H9 (cell line): ENCODE data around the gene IGFBP7. TPM values are rescaled to one million over a fixed set of nuclear protein-coding genes. Genes with fewer than 3 reads are reported as not detected.

Experiments
- DNase-seq: peaks from one replicate; pipeline ENCODE4 v3.0.0-alpha.2; 2017
- H2AFZ ChIP-seq: one replicate; pipeline ENCODE4 v1.6.1; 2013; ENCODE audit warnings: mild to moderate bottlenecking, low read length, control low read depth, moderate library complexity
- H2AK5ac ChIP-seq: 2 replicates; pipeline ENCODE4 v1.6.1; 2013; ENCODE audit warnings: low read length, control low read depth, mixed read lengths; ENCODE audit not compliant: insufficient read length
- H2BK120ac ChIP-seq: one replicate; pipeline ENCODE4 v1.6.1; 2013; ENCODE audit warnings: low read depth, mild to moderate bottlenecking, low read length, control low read depth, inconsistent platforms; ENCODE audit not compliant: poor library complexity, severe bottlenecking
- H2BK12ac ChIP-seq: 2 replicates; pipeline ENCODE4 v1.6.1; 2013; ENCODE audit warnings: low read length, control low read depth, mixed read lengths, low read depth; ENCODE audit not compliant: insufficient read length
- H2BK15ac ChIP-seq: 2 replicates; pipeline ENCODE4 v1.6.1; 2013; ENCODE audit warnings: low read depth, low read length, control low read depth
- H2BK20ac ChIP-seq: one replicate; pipeline ENCODE4 v1.6.1; 2013; ENCODE audit warnings: low read depth, mild to moderate bottlenecking, low read length, control low read depth, inconsistent platforms; ENCODE audit not compliant: poor library complexity, severe bottlenecking
- H2BK5ac ChIP-seq: 2 replicates; pipeline ENCODE4 v1.6.1; 2013; ENCODE audit warnings: low read length, control low read depth, mixed read lengths; ENCODE audit not compliant: insufficient read length
- H3K14ac ChIP-seq: 2 replicates; pipeline ENCODE4 v1.6.1; 2013; ENCODE audit warnings: low read length, control low read depth; ENCODE audit not compliant: insufficient read depth
- H3K18ac ChIP-seq: 2 replicates; pipeline ENCODE4 v1.6.1; 2013; ENCODE audit warnings: low read depth, mild to moderate bottlenecking, mixed read lengths, low read length, control low read depth; ENCODE audit not compliant: insufficient read length
- H3K23ac ChIP-seq: 2 replicates; pipeline ENCODE4 v1.6.1; 2013; ENCODE audit warnings: low read length, control low read depth, mixed read lengths, low read depth; ENCODE audit not compliant: insufficient read length
- H3K23me2 ChIP-seq: 2 replicates; pipeline ENCODE4 v1.6.1; 2013; ENCODE audit warnings: low read depth, mild to moderate bottlenecking, mixed read lengths, low read length, control low read depth; ENCODE audit not compliant: insufficient read length, poor library complexity, severe bottlenecking
- H3K27ac ChIP-seq: 2 replicates; pipeline ENCODE4 v1.5.1; 2013; ENCODE audit warnings: low read length, control low read depth, mixed read lengths, low read depth; ENCODE audit not compliant: insufficient read length
- H3K27me3 ChIP-seq: 2 replicates; pipeline ENCODE4 v1.6.1; 2013; ENCODE audit warnings: low read length, control low read depth, inconsistent platforms; ENCODE audit not compliant: insufficient read depth
- H3K4ac ChIP-seq: 2 replicates; pipeline ENCODE4 v1.6.1; 2013; ENCODE audit warnings: low read depth, mild to moderate bottlenecking, control low read depth, inconsistent platforms, low read length, moderate library complexity
- H3K4me1 ChIP-seq: 2 replicates; pipeline ENCODE4 v1.6.1; 2013; ENCODE audit warnings: low read length, control low read depth, inconsistent platforms; ENCODE audit not compliant: insufficient read depth
- H3K4me2 ChIP-seq: 2 replicates; pipeline ENCODE4 v1.6.1; 2013; ENCODE audit warnings: low read length, control low read depth, mixed read lengths; ENCODE audit not compliant: insufficient read length, insufficient read depth
- H3K56ac ChIP-seq: 2 replicates; pipeline ENCODE4 v1.6.1; 2013; ENCODE audit warnings: low read depth, mild to moderate bottlenecking, mixed read lengths, low read length, control low read depth; ENCODE audit not compliant: insufficient read length
- H3K79me1 ChIP-seq: 2 replicates; pipeline ENCODE4 v1.6.1; 2013; ENCODE audit warnings: low read depth, mild to moderate bottlenecking, moderate library complexity, low read length, control low read depth, inconsistent platforms; ENCODE audit not compliant: insufficient read depth, poor library complexity, severe bottlenecking
- H3K79me2 ChIP-seq: 2 replicates; pipeline ENCODE4 v1.6.1; 2013; ENCODE audit warnings: low read length, control low read depth, inconsistent platforms; ENCODE audit not compliant: insufficient read depth
- H3K9ac ChIP-seq: 2 replicates; pipeline ENCODE4 v1.6.1; 2013; ENCODE audit warnings: low read length, control low read depth, mixed read lengths; ENCODE audit not compliant: insufficient read length; ENCODE audit errors: extremely low read depth
- H3K9me3 ChIP-seq: one replicate; pipeline ENCODE4 v1.6.1; 2013; ENCODE audit warnings: low read depth, low read length, inconsistent platforms; ENCODE audit not compliant: control insufficient read depth
- H3T11ph ChIP-seq: one replicate; pipeline ENCODE4 v1.6.1; 2013; ENCODE audit warnings: mild to moderate bottlenecking, low read length, control low read depth, inconsistent platforms
- H4K20me1 ChIP-seq: one replicate; pipeline ENCODE4 v1.6.1; 2013; ENCODE audit not compliant: control insufficient read depth, insufficient read length, insufficient read depth
- H4K5ac ChIP-seq: 2 replicates; pipeline ENCODE4 v1.6.1; 2013; ENCODE audit warnings: low read depth, mild to moderate bottlenecking, mixed read lengths, low read length, control low read depth; ENCODE audit not compliant: insufficient read length
- H4K8ac ChIP-seq: replicated peaks from 2 replicates; pipeline ENCODE4 v1.6.1; 2013; ENCODE audit warnings: low read length, control low read depth, mixed read lengths, low read depth; ENCODE audit not compliant: insufficient read length
- H4K91ac ChIP-seq: 2 replicates; pipeline ENCODE4 v1.6.1; 2013; ENCODE audit warnings: low read depth, mild to moderate bottlenecking, moderate library complexity, mixed read lengths, low read length, control low read depth; ENCODE audit not compliant: insufficient read length
- H3K27ac Mint-ChIP-seq, 3 experiments: 2 replicates in 2 of 3; 3 replicates in 1 of 3; pipeline ENCODE4 v1.8.0; 2020 to 2021; ENCODE audit warnings: mixed read lengths in 3 of 3, mild to moderate bottlenecking in 1 of 3, moderate library complexity in 1 of 3
- H3K27me3 Mint-ChIP-seq: 2 replicates; pipeline ENCODE4 v1.8.0; 2021; ENCODE audit warnings: low read depth, mild to moderate bottlenecking, moderate library complexity, mixed read lengths
- H3K36me3 Mint-ChIP-seq, 3 experiments: 2 replicates in 2 of 3; 3 replicates in 1 of 3; pipeline ENCODE4 v1.8.0; 2020 to 2021; ENCODE audit warnings: low read depth in 3 of 3, mixed read lengths in 3 of 3; ENCODE audit not compliant: insufficient read depth in 1 of 3
- H3K4me1 Mint-ChIP-seq, 2 experiments: 2 replicates each; pipeline ENCODE4 v1.8.0; 2020; ENCODE audit warnings: mixed read lengths in 2 of 2
- H3K4me3 Mint-ChIP-seq, 2 experiments: 2 replicates in 1 of 2; 3 replicates in 1 of 2; pipeline ENCODE4 v1.8.0; 2020 to 2021; ENCODE audit warnings: mild to moderate bottlenecking in 2 of 2, mixed read lengths in 2 of 2, moderate library complexity in 1 of 2
- H3K9me3 Mint-ChIP-seq, 2 experiments: 2 replicates in 1 of 2; 3 replicates in 1 of 2; pipeline ENCODE4 v1.8.0; 2020; ENCODE audit warnings: mild to moderate bottlenecking in 2 of 2, mixed read lengths in 2 of 2, moderate library complexity in 1 of 2
- WGBS: extraction: QIAGEN DNeasy Blood & Tissue Kit; methylation state at CpG from one replicate; pipeline ENCODE4 v1.1.7; 2013; ENCODE audit warnings: missing lambda C conversion rate, low lambda C conversion rate, mixed read lengths; ENCODE audit not compliant: insufficient read length; ENCODE audit errors: extremely low coverage; 5-methylcytosine and 5-hydroxymethylcytosine counted together
- total RNA-seq: library from RNA; stranded (reverse); gene quantifications from 2 replicates; pipeline ENCODE4 v1.2.1, GENCODE V29; 2021
- TF ChIP-seq, protein P1 (sequence below): fragments of 200-600 bp; sonication (generic); conservative IDR thresholded peaks from 3 replicates; pipeline ENCODE4 v1.8.0; 2021; ENCODE audit warnings: antibody characterized with exemption, mild to moderate bottlenecking

IGFBP7 gene
- total RNA-seq, 1 experiment from 2014 or later: 0.37 TPM

DNA sequence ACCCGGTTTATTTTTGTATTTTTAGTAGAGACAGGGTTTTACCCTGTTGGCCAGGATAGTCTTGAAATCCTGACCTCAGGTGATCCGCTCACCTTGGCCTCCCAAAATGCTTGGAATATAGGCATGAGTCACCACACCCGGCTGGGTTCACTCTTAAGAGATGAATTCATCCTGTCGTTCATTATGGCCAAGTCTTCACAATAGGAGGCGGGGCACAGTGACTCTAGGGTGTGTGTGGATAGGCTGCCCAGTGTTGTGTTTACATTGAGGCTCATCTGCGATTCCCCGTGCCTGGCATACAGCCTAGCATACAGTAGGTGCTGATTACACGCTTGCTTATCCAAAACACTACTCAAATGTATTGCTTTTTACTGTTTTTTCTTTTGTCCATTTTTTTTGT lies 41.3 kb upstream of the IGFBP7 start:
- peaks cover 12 to 20% of the 10 kb centered on the region in 2 experiments for H3K4me1 Mint-ChIP-seq
- Histone ChIP-seq H3K56ac (no peak overlapping the region), H3K14ac (no peak overlapping the region), H3K79me2 (no peaks in the 10 kb centered on the region), H3K9ac (no peak overlapping the region), H4K5ac (no peak overlapping the region), H3K23me2 (no peaks in the 10 kb centered on the region), H2BK15ac (no peak overlapping the region), H2BK5ac (no peak overlapping the region), H3K27ac (no peak overlapping the region), H2BK20ac (no peak overlapping the region), H3T11ph (no peak overlapping the region), H4K20me1 (no peaks in the 10 kb centered on the region), H3K9me3 (no peaks in the 10 kb centered on the region), H3K4me2 (no peak overlapping the region), H3K79me1 (no peaks in the 10 kb centered on the region), H3K18ac (no peak overlapping the region), H3K4ac (no peak overlapping the region), H2AK5ac (no peak overlapping the region), H3K27me3 (no peaks in the 10 kb centered on the region; the same call in 1 of the 2 replicates), H4K8ac (no peak overlapping the region), H2BK12ac (no peak overlapping the region), H2BK120ac (no peak overlapping the region), H4K91ac (no peak overlapping the region), H2AFZ (no peak overlapping the region), H3K23ac (no peak overlapping the region), H3K4me1 (no peaks in the 10 kb centered on the region; the same call in 1 of the 2 replicates)
- peaks cover 0 to 14% (median 8%) of the 10 kb centered on the region in 3 experiments; a peak in 3 of 7 replicates for H3K36me3 Mint-ChIP-seq
- TF ChIP-seq, protein P1, sequence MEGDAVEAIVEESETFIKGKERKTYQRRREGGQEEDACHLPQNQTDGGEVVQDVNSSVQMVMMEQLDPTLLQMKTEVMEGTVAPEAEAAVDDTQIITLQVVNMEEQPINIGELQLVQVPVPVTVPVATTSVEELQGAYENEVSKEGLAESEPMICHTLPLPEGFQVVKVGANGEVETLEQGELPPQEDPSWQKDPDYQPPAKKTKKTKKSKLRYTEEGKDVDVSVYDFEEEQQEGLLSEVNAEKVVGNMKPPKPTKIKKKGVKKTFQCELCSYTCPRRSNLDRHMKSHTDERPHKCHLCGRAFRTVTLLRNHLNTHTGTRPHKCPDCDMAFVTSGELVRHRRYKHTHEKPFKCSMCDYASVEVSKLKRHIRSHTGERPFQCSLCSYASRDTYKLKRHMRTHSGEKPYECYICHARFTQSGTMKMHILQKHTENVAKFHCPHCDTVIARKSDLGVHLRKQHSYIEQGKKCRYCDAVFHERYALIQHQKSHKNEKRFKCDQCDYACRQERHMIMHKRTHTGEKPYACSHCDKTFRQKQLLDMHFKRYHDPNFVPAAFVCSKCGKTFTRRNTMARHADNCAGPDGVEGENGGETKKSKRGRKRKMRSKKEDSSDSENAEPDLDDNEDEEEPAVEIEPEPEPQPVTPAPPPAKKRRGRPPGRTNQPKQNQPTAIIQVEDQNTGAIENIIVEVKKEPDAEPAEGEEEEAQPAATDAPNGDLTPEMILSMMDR: no peak
- no peak overlapping the region for H3K4me3 Mint-ChIP-seq
- DNase-seq: no peak
- WGBS: no CpG with 5 or more reads among the region's 8 CpGs
- H3K27ac Mint-ChIP-seq: no peak overlapping the region
- H3K27me3 Mint-ChIP-seq: peaks cover 60% of the 10 kb centered on the region
- peaks cover 14 to 15% of the 10 kb centered on the region in 2 experiments for H3K9me3 Mint-ChIP-seq
